Nephron progenitor cell (in vitro differentiated cells): Measurements from ENCODE around the gene HDDC2.

ENCODE experiments used
- DNase-seq: peaks from one replicate; pipeline ENCODE4 v3.0.0; 2021
- H3K27ac Mint-ChIP-seq: 2 replicates; pipeline ENCODE4 v1.8.0; 2021; ENCODE audit warnings: mild to moderate bottlenecking, moderate library complexity, mixed read lengths
- H3K27me3 Mint-ChIP-seq: 2 replicates; pipeline ENCODE4 v1.8.0; 2021; ENCODE audit warnings: mild to moderate bottlenecking, low read depth, mixed read lengths; ENCODE audit not compliant: poor library complexity
- H3K36me3 Mint-ChIP-seq: 2 replicates; pipeline ENCODE4 v1.8.0; 2021; ENCODE audit warnings: low read depth, mixed read lengths
- H3K4me1 Mint-ChIP-seq: 2 replicates; pipeline ENCODE4 v1.8.0; 2021; ENCODE audit warnings: mixed read lengths
- H3K4me3 Mint-ChIP-seq: 2 replicates; pipeline ENCODE4 v1.8.0; 2021; ENCODE audit warnings: mild to moderate bottlenecking, moderate library complexity, mixed read lengths
- H3K9me3 Mint-ChIP-seq: 2 replicates; pipeline ENCODE4 v1.8.0; 2021; ENCODE audit warnings: mild to moderate bottlenecking, moderate library complexity, mixed read lengths
- CTCF ChIP-seq: fragments of 200-600 bp; sonication (generic); IDR thresholded peaks from 2 replicates; pipeline ENCODE4 v1.5.0; 2021; ENCODE audit warnings: antibody characterized with exemption

HDDC2 gene

GRCh38 chr6:125230674-125231073 is 71.1 kb downstream of the HDDC2 start:
- Mint-ChIP-seq H3K27me3 (no peaks in the 10 kb centered on the region), H3K9me3 (no peaks in the 10 kb centered on the region), H3K4me1 (peaks cover 24% of the 10 kb centered on the region), H3K4me3 (no peak overlapping the region), H3K36me3 (no peaks in the 10 kb centered on the region), H3K27ac (no peak overlapping the region)
- no peak for TF ChIP-seq CTCF
- DNase-seq = no peak

DNA sequence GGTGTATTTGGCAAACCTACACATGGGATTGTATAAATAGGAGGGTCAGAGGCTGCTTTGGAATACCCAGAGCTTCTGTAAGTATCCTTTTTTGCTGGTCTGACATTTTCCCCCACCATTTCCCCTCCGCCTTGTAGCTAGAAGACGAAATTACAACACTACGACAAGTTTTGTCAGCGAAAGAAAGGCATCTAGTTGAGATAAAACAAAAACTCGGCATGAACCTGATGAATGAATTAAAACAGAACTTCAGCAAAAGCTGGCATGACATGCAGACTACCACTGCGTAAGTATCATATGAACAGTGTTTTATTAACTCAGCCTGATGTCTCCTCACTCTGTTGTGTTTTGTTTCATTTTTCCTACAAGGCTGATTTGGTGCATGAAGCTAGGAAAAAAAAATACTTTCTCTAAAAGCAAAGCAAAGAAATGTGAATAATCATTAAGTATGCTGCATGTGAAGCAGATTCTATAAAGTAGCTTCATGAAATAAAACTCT is 72.7 kb downstream of the HDDC2 start:
- no peaks in the 10 kb centered on the region for H3K9me3 Mint-ChIP-seq
- no peaks in the 10 kb centered on the region for H3K36me3 Mint-ChIP-seq
- TF ChIP-seq CTCF = no peak
- no peaks in the 10 kb centered on the region for H3K27me3 Mint-ChIP-seq
- peaks cover 24% of the 10 kb centered on the region for H3K4me1 Mint-ChIP-seq
- H3K4me3 Mint-ChIP-seq = no peak overlapping the region
- no peak for DNase-seq
- no peak overlapping the region for H3K27ac Mint-ChIP-seq

GRCh38 chr6:125227244-125227643 is 74.5 kb downstream of the HDDC2 start:
- no peaks in the 10 kb centered on the region for H3K27me3 Mint-ChIP-seq
- no peak overlapping the region for H3K4me3 Mint-ChIP-seq
- H3K9me3 Mint-ChIP-seq = no peaks in the 10 kb centered on the region
- TF ChIP-seq CTCF = no peak
- H3K4me1 Mint-ChIP-seq = peaks cover 14% of the 10 kb centered on the region
- no peaks in the 10 kb centered on the region for H3K36me3 Mint-ChIP-seq
- no peak overlapping the region for H3K27ac Mint-ChIP-seq
- no peak for DNase-seq
